Fibroblast of lung (primary cell): ENCODE results near the gene ZNF771.

Experiments
- CTCF ChIP-seq, 2 donors: IDR thresholded peaks in 1 of 2; conservative IDR thresholded peaks in 1 of 2; 1 replicate in 1 of 2; 2 replicates in 1 of 2; pipeline ENCODE4 v1.5.1; 2011 to 2012; ENCODE audit warnings: low read length in 2 of 2, control low read depth in 1 of 2, inconsistent platforms in 1 of 2, low read depth in 1 of 2, mild to moderate bottlenecking in 1 of 2
- EZH2 ChIP-seq: IDR thresholded peaks from 2 replicates; pipeline ENCODE4 v1.5.1; 2012; ENCODE audit warnings: low read length, control low read depth, mild to moderate bottlenecking; ENCODE audit errors: missing control alignments

DNA sequence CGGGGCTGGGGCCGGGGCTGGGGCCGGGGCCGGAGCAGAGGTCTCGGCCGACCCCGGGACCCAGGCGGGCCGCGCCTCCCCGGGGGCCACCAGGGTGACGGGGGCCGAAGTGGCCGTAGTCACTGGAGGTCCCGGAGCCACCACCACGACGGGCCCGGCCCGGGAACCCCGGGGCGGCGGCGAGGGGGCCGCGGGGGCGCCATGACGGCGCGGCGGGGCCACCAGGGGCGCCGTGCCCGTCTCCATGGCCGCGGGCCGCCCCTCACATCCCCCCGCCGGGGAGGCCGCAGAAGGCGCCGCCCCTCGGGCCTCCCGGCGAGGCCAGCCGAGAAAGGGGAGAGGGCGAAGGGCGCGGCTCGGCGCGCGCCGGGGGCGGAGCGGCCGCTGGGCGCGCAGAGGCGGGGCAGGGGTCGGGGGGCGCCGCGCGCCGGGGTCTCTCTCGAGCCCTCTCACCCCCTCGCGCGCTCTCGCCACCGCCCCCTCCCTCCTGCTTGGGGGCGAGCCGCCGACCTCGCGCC, 37.4 kb upstream of the ZNF771 start:
- no peak for TF ChIP-seq CTCF (conservative IDR thresholded peaks at IDR 0.05 in 1 of 2, IDR thresholded peaks at IDR 0.05 in 1 of 2; ENCODE audit: low read depth in 1 of 2, low read length in 2 of 2)
- TF ChIP-seq EZH2 = no peak
